GM10266 (cell line): ENCODE measurements around the gene TSPAN9.

Experiments
- DNase-seq: peaks from one replicate; pipeline ENCODE4 v3.0.0; 2012; ENCODE audit errors: extremely low spot score
- TF ChIP-seq, protein P1 (sequence below): IDR thresholded peaks from 2 replicates; pipeline ENCODE4 v1.5.1; 2012; ENCODE audit warnings: mild to moderate bottlenecking, low read depth; ENCODE audit not compliant: control insufficient read depth, insufficient read depth; ENCODE audit errors: missing control alignments

The TSPAN9 gene

DNA sequence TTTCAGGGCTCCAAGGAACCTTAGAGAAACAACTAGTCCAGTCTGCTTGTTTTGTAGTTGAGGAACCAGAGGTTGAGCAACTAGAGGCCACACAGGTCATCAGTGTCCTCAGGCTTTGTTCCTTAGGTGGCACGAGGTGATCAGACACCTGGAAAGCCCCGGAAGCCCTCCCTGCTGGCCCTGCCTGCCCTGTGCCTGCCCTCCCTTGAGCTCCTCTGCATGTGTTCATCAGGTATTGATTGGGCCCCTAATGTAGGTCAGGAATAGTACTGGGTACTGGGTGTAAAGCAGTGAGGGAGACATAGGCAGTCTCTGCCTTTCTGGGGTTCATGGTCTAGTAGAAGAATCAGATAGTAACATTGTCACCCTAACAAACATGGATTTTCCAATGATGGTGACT, 114.3 kb downstream of the TSPAN9 start:
- no peak for DNase-seq
- TF ChIP-seq, protein P1, sequence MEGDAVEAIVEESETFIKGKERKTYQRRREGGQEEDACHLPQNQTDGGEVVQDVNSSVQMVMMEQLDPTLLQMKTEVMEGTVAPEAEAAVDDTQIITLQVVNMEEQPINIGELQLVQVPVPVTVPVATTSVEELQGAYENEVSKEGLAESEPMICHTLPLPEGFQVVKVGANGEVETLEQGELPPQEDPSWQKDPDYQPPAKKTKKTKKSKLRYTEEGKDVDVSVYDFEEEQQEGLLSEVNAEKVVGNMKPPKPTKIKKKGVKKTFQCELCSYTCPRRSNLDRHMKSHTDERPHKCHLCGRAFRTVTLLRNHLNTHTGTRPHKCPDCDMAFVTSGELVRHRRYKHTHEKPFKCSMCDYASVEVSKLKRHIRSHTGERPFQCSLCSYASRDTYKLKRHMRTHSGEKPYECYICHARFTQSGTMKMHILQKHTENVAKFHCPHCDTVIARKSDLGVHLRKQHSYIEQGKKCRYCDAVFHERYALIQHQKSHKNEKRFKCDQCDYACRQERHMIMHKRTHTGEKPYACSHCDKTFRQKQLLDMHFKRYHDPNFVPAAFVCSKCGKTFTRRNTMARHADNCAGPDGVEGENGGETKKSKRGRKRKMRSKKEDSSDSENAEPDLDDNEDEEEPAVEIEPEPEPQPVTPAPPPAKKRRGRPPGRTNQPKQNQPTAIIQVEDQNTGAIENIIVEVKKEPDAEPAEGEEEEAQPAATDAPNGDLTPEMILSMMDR = no peak

DNA sequence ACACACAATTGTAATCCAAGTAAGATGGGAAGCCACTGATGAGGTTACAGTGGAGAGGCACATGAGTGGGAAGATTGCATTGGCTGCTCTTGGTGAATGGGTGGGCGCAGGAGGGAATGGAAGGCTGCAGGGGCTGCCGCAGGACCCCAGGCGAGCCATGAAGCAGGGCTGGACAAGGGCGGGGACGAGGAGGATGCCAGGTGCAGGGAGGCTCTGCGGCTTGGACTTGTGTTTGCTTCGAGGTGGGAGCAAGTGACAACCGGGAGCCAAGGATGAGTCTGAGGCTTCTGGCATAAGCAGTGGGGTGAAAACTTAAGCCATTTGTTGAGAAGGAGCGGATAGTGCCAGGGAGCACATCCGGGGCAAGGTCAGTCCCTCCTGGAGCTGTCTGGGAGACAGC, 115.0 kb downstream of the TSPAN9 start:
- TF ChIP-seq, protein P1 = no peak
- DNase-seq = no peak

DNA sequence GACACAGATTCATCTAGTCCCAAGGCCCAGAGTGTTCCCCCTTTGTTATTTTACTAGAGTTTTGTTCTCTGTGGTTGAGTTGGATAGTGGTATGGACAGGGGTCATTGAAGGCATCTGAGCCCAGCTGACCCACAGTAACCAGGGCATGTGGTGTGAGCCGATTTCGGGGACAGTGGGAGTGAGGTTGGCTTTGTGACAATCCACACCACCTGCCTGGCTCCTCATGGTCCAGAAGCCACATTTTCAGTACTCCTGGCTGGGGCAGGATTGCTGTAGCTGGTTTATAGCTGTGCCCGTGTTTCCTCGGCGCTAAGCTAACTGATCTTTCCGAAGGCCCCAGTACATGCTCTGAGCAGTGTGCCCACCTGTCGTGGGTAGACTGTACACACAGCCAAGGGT, 116.0 kb downstream of the TSPAN9 start:
- TF ChIP-seq, protein P1 = no peak
- DNase-seq = no peak

DNA sequence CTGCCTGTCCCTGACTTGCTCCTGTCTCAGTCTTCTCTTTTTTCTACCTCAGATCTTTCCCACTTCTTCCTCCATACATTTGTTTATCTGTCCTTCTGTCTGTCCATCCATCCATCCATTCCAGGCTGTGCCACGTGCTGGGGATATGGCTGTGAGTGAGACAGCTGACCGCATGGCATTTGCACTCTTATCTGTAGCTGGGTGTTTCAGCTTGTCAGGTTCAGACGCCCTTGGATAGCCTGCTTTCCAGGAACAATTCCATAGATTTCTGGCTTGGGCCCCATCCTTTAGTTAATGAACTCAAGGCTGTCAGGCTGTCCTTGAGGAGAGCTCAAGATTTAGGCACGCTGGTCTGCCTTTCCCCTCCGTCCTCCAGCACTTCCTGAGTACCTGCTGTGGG, 116.6 kb downstream of the TSPAN9 start:
- TF ChIP-seq, protein P1 = no peak
- no peak for DNase-seq

DNA sequence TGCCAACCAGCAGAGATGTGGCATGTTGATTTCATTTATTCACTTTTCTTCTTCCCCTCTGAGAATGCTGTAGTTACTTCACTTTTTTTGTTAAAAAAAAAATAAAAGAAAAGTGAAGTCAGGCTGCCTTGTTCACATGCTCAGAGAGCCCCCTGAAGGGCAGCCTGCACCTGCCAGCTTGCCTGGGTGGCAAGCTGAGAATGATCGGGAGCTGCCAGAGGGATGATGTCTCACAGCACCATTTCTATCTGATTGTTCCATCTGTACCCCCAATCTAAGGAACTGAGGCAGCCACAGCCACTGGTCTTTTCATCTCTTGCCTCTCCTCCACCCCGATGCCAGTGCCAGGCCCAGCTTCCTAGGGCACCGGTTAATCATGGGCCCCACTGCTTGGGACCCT, 118.2 kb downstream of the TSPAN9 start:
- DNase-seq = no peak
- TF ChIP-seq, protein P1 = no peak

DNA sequence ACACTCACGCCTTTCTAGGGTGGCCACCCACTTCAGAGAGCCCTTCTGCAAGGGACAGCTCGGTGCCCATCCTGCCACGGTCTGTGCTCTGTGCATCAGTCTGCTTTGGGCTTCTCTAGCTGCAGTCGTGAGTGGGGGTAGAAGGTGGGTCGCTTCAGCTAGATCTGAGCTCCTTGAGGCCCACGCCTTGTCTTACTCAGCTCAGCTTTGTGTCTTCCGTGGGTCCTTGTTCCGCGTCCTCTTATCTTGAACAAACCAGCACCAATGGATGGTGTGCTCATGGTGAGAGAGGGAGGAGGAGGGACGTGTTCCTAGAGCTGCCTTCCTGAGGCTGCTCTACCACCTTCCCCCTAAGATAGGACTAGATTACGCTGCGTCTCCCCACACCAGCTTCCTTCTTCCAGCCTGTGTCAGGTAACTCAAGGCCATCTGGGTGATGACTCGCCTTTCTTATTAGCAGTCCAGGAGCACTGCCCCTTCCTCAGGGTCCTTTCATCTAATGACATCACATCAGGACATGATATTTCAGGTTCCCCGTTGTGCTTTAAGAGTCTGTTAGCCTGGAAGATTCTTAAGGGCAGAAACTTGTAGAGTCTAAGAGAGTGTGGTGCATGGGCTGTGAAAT, 118.8 kb downstream of the TSPAN9 start:
- DNase-seq = no peak
- TF ChIP-seq, protein P1 = no peak

DNA sequence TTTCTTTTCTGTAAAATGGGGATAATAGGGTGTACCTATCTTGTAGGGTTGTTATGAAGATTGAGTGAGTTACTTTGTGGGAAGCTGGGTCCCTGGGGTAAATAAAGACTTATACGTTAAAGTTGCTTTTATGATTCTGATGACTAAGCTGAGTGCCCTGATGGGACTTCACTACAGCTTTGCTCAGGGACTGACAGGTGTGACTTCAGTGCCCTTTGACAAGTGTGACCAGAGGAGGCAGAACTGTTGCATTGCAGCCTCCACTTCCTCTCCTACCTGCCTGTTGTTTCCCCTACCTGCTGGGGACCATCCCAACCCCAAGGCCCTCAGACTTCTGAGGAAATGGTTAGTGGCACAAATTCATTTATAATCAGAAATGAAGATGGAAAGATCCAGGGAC, 119.3 kb downstream of the TSPAN9 start:
- TF ChIP-seq, protein P1 = no peak
- DNase-seq = no peak
